CD4-positive, CD25-positive, alpha-beta regulatory T cell (primary cell): ENCODE results near the gene ODC1. TPM values are rescaled to one million over a fixed set of nuclear protein-coding genes. Genes with fewer than 3 reads are reported as not detected.

Experiments
- ATAC-seq, 2 donors: fragments of 150-1000 bp; cut with Tn5 transposase; one replicate each; pipeline ENCODE4 v1.10.0; 2021; ENCODE audit warnings: low read depth in 2 of 2, moderate number of reproducible peaks in 2 of 2, moderate library complexity in 1 of 2
- DNase-seq, 3 donors: peaks; one replicate each; pipeline versions ENCODE4 v3.0.0 to v3.0.0-alpha.2; 2012 to 2022; ENCODE audit warnings: mixed read lengths in 1 of 3
- H3K27ac ChIP-seq: one replicate; pipeline ENCODE4 v1.7.0; 2013; ENCODE audit warnings: mild to moderate bottlenecking, low read length; ENCODE audit not compliant: insufficient read depth, poor library complexity, severe bottlenecking
- H3K27me3 ChIP-seq: one replicate; pipeline ENCODE4 v1.7.0; 2013; ENCODE audit warnings: low read length; ENCODE audit not compliant: control insufficient read depth, insufficient read depth
- H3K36me3 ChIP-seq: one replicate; pipeline ENCODE4 v1.7.0; 2013; ENCODE audit warnings: mild to moderate bottlenecking, low read length, moderate library complexity; ENCODE audit not compliant: control insufficient read depth, insufficient read depth
- H3K4me1 ChIP-seq: 2 replicates; pipeline ENCODE4 v1.7.0; 2013; ENCODE audit warnings: mild to moderate bottlenecking, low read length; ENCODE audit not compliant: insufficient read depth, control insufficient read depth, poor library complexity, severe bottlenecking
- H3K4me3 ChIP-seq: one replicate; pipeline ENCODE4 v1.7.0; 2013; ENCODE audit warnings: low read depth, mild to moderate bottlenecking, low read length, moderate library complexity
- H3K9me3 ChIP-seq, 2 experiments: 1 replicate in 1 of 2; 2 replicates in 1 of 2; pipeline ENCODE4 v1.7.0; 2013; ENCODE audit warnings: low read length in 2 of 2, mild to moderate bottlenecking in 1 of 2, moderate library complexity in 1 of 2; ENCODE audit not compliant: control insufficient read depth in 2 of 2
- H3K27ac Mint-ChIP-seq, 3 donors: one replicate each; pipeline ENCODE4 v1.8.0; 2020 to 2022; ENCODE audit warnings: mild to moderate bottlenecking in 3 of 3, mixed read lengths in 3 of 3, moderate library complexity in 2 of 3
- H3K27me3 Mint-ChIP-seq: one replicate; pipeline ENCODE4 v1.8.0; 2022; ENCODE audit warnings: mild to moderate bottlenecking, mixed read lengths
- H3K36me3 Mint-ChIP-seq: one replicate; pipeline ENCODE4 v1.8.0; 2020; ENCODE audit warnings: mixed read lengths
- H3K4me1 Mint-ChIP-seq, 4 donors: one replicate each; pipeline ENCODE4 v1.8.0; 2020 to 2022; ENCODE audit warnings: mixed read lengths in 4 of 4, mild to moderate bottlenecking in 1 of 4
- H3K4me3 Mint-ChIP-seq, 4 donors: one replicate each; pipeline ENCODE4 v1.8.0; 2020 to 2022; ENCODE audit warnings: mild to moderate bottlenecking in 4 of 4, mixed read lengths in 4 of 4, moderate library complexity in 3 of 4
- H3K9me3 Mint-ChIP-seq, 7 donors: one replicate each; pipeline ENCODE4 v1.8.0; 2020 to 2022; ENCODE audit warnings: mixed read lengths in 7 of 7, mild to moderate bottlenecking in 3 of 7, moderate library complexity in 2 of 7
- polyA plus RNA-seq, 4 donors: library from polyadenylated mRNA; unstranded; fragments of 300-500 nt; fragmentation: Illumina TruSeq; gene quantifications; one replicate each; pipeline ENCODE4 v1.2.3, GENCODE V29; 2021
- total RNA-seq: library from RNA; stranded (reverse); gene quantifications from one replicate; pipeline ENCODE4 v1.2.3, GENCODE V29; 2022

The ODC1 gene
- total and polyA plus RNA-seq, 5 donors from 2014 or later: 74.1 to 113 (median 102) TPM

DNA sequence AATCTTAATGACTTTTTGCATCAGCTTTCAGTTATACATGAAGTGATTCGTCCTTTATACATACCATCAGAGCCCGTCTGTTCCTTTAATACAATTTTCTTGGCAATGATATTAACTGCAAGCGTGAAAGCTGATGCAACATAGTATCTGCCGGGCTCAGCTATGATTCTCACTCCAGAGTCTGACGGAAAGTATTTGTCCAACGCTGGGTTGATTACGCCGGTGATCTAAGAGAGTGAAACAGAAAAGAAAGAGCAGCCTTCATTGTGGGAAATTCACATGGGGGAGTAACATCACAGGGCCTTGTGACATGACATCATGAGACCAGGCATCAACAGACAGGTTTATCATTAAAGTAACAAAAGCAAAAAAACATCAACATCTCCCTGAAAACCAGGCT lies 6.2 kb downstream of the ODC1 start:
- Histone ChIP-seq H3K9me3 (no peaks in the 10 kb centered on the region), H3K36me3 (peaks cover 58% of the 10 kb centered on the region), H3K4me1 (peaks cover 15% of the 10 kb centered on the region), H3K27me3 (no peaks in the 10 kb centered on the region), H3K4me3 (no peak overlapping the region), H3K27ac (no peak overlapping the region)
- H3K4me1 Mint-ChIP-seq: peaks cover 0 to 29% (median 25%) of the 10 kb centered on the region in 4 donors
- peaks cover 30% of the 10 kb centered on the region for H3K36me3 Mint-ChIP-seq
- peak overlapping the region in 1 of 4 donors; percentile 51 for H3K4me3 Mint-ChIP-seq
- H3K27ac Mint-ChIP-seq: no peak overlapping the region
- ATAC-seq (no peak), DNase-seq (no peak)
- H3K27me3 Mint-ChIP-seq: no peaks in the 10 kb centered on the region
- H3K9me3 Mint-ChIP-seq: no peaks in the 10 kb centered on the region

DNA sequence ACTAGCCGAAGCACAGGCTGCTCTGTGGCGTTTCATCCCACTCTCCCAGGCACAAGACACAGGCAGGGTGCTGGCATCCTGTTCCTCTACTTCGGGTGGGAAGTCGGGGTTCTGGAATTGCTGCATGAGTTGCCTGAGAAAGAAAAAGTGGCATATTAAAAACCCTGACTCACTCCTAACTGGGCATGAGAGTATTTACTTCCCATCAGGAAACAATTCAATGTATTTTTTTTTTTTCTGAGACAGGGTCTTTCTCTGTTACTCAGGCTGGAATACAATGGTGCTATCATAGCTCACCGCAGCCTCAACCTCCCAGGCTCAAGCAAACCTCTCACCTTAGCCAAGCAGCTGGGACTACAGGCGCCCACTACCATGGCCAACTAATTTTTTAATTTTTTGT lies 7.4 kb downstream of the ODC1 start:
- DNase-seq (no peak), ATAC-seq (no peak)
- Histone ChIP-seq H3K27me3 (no peaks in the 10 kb centered on the region), H3K4me3 (no peak overlapping the region), H3K9me3 (no peaks in the 10 kb centered on the region), H3K4me1 (peaks cover 3% of the 10 kb centered on the region), H3K27ac (no peak overlapping the region), H3K36me3 (peaks cover 58% of the 10 kb centered on the region)
- Mint-ChIP-seq H3K27me3 (no peaks in the 10 kb centered on the region), H3K9me3 (no peaks in the 10 kb centered on the region), H3K36me3 (peaks cover 30% of the 10 kb centered on the region), H3K4me3 (no peak overlapping the region), H3K27ac (no peak overlapping the region), H3K4me1 (peaks cover 0 to 19% (median 16%) of the 10 kb centered on the region in 4 donors)

DNA sequence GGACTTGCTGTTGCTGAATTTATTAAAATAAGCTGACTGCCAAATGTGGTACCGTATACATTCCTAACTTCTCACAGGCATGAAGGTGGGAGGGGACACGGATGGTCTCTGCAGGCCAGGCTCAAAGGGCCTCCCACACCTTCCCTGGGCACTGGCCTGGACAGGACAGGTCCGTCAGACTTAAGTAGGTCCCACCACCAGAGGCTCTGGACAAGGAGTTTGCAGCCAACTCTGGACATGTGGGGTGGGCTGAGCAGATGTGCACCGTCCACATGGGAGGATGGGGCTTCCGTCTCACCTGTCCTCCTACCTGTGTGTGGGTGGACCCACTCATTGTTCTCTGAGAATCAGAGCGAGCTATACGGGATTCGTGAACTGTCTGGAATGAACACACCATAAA lies 8.2 kb downstream of the ODC1 start:
- ATAC-seq: no peak
- H3K36me3 ChIP-seq: peaks cover 58% of the 10 kb centered on the region
- H3K9me3 Mint-ChIP-seq: no peaks in the 10 kb centered on the region
- H3K4me3 ChIP-seq: no peak overlapping the region
- peaks cover 0 to 14% (median 11%) of the 10 kb centered on the region in 4 donors for H3K4me1 Mint-ChIP-seq
- H3K27ac ChIP-seq: no peak overlapping the region
- DNase-seq: no peak
- H3K27ac Mint-ChIP-seq: peak overlapping the region in 1 of 3 donors; percentile 38
- H3K36me3 Mint-ChIP-seq: peaks cover 30% of the 10 kb centered on the region
- H3K4me1 ChIP-seq: peaks cover 2% of the 10 kb centered on the region
- no peaks in the 10 kb centered on the region for H3K27me3 Mint-ChIP-seq
- no peak overlapping the region for H3K4me3 Mint-ChIP-seq
- no peaks in the 10 kb centered on the region for H3K27me3 ChIP-seq
- no peaks in the 10 kb centered on the region for H3K9me3 ChIP-seq

DNA sequence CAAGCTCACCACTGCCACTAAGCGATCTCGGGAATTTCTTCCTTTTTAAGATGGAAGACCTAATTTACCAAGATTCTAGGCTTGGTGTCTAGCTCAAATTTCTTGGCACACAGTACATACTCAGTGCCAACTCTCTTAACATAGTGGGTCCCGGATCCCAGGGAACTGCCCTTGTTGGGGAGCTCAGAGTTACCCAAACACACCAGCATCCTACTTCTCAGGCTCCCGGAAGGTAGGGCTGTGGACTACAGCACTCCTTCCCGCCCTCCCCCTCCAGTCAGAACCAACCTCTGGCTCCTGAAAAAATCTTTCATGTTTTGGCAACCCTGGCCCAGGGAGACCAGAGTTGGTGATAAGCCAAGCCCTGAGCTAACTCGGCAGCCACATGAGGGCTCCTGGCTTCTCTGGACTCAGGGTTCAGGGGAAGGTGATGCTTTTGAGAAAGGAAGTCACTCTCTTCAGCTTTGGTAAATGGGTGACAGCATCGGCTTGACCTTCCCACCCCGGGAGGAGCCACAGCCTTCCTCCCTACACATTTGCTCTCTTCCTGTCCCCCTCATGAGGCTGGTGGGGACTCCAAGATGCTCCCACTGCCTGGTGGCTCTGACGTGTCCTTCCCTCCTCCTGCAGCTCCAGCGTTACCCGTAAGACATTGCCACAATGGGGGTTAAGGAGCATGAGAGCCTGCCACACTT lies 8.8 kb downstream of the ODC1 start:
- no peaks in the 10 kb centered on the region for H3K27me3 ChIP-seq
- peak overlapping the region in 2 of 4 donors; percentile 7 to 22 for H3K4me3 Mint-ChIP-seq
- H3K27ac Mint-ChIP-seq: no peak overlapping the region
- no peaks in the 10 kb centered on the region for H3K27me3 Mint-ChIP-seq
- no peak for DNase-seq
- peaks cover 6% of the 10 kb centered on the region for H3K4me1 ChIP-seq
- peaks cover 24% of the 10 kb centered on the region for H3K36me3 Mint-ChIP-seq
- peaks cover 54% of the 10 kb centered on the region for H3K36me3 ChIP-seq
- H3K4me1 Mint-ChIP-seq: peaks cover 0 to 12% (median 8%) of the 10 kb centered on the region in 4 donors
- H3K9me3 ChIP-seq: no peaks in the 10 kb centered on the region
- no peak overlapping the region for H3K27ac ChIP-seq
- H3K4me3 ChIP-seq: no peak overlapping the region
- ATAC-seq: no peak
- H3K9me3 Mint-ChIP-seq: no peaks in the 10 kb centered on the region

DNA sequence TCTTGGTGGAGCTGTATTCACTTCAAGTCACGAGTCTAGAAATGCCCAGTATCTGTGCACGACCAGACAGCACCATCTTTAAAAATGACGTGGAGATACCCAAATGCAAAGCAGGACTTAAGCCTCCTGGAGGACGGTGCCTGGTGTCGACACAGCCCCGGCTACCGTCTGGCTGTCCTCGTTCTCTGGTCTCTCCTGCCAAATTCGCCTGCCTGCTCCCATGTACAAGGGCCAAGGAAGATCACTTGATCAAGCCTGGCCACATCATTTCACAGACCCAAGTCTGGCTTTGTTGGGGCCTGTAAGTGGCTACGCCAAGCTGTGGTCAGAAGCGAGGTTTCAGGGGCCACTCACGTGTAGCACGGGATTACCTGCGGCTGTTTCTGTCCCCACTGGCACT lies 9.4 kb downstream of the ODC1 start:
- Mint-ChIP-seq H3K27me3 (no peaks in the 10 kb centered on the region), H3K4me3 (peak overlapping the region in 1 of 4 donors; percentile 22), H3K9me3 (no peaks in the 10 kb centered on the region), H3K27ac (no peak overlapping the region), H3K4me1 (peaks cover 0 to 12% (median 6%) of the 10 kb centered on the region in 4 donors), H3K36me3 (peaks cover 23% of the 10 kb centered on the region)
- Histone ChIP-seq H3K27ac (no peak overlapping the region), H3K36me3 (peaks cover 47% of the 10 kb centered on the region), H3K4me1 (peaks cover 6% of the 10 kb centered on the region), H3K9me3 (no peaks in the 10 kb centered on the region), H3K27me3 (no peaks in the 10 kb centered on the region), H3K4me3 (no peak overlapping the region)
- ATAC-seq: no peak
- DNase-seq: no peak

DNA sequence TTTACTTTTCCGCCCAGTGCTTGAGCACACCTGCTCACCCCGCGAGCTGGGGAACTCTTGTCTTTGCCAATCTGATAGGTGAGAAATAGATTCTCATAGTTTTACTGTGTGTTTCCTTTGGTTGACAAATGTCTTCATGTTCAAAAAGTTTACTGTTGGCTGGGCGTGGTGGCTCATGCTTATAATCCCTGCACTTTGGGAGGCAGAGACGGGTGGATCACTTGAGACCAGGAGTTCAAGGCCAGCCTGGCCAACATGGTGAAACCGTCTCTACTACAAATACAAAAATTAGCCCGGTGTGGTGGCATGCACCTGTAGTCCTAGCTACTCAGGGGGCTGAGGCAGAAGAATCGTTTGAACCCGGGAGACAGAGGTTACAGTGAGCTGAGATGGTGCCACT lies 10.3 kb downstream of the ODC1 start:
- Histone ChIP-seq H3K27ac (no peak overlapping the region), H3K36me3 (peaks cover 39% of the 10 kb centered on the region), H3K4me1 (peaks cover 6% of the 10 kb centered on the region), H3K4me3 (no peak overlapping the region), H3K27me3 (no peaks in the 10 kb centered on the region), H3K9me3 (no peaks in the 10 kb centered on the region)
- no peaks in the 10 kb centered on the region for H3K27me3 Mint-ChIP-seq
- no peak for DNase-seq
- no peak overlapping the region for H3K27ac Mint-ChIP-seq
- ATAC-seq: no peak
- H3K9me3 Mint-ChIP-seq: no peaks in the 10 kb centered on the region
- peaks cover 14% of the 10 kb centered on the region for H3K36me3 Mint-ChIP-seq
- H3K4me1 Mint-ChIP-seq: peaks cover 0 to 12% (median 6%) of the 10 kb centered on the region in 4 donors
- peak overlapping the region in 1 of 4 donors; percentile 43 for H3K4me3 Mint-ChIP-seq

DNA sequence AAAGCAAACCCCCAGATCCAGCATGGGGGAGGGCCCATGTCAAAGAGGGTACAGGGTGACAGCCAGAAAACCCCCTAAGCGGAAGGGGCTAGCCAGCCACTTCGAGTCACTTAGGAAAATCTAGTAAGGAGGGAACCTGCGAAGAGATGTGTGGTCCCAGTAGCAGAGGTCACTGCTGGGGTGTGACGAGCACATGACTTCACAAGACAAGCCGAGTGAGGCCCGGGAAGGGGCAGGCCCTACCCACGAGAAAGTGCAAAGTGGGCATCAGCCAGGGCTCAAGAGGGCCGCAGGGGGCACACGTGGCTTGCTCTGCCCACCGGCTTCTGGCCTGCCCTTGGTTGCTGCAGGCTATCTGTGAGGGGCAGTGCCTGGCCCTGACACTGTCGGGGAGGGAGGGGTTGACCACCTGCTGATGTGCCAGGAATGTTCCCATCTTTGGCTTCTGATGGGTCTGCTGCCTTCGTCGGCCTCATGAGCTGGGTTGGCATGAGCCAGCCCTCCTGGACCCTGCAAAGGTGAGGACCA lies 11.5 kb downstream of the ODC1 start:
- H3K4me3 Mint-ChIP-seq: no peak overlapping the region
- DNase-seq (no peak), ATAC-seq (no peak)
- peaks cover 27% of the 10 kb centered on the region for H3K36me3 ChIP-seq
- H3K27me3 Mint-ChIP-seq: no peaks in the 10 kb centered on the region
- H3K27me3 ChIP-seq: no peaks in the 10 kb centered on the region
- peaks cover 14% of the 10 kb centered on the region for H3K4me1 ChIP-seq
- H3K27ac Mint-ChIP-seq: no peak overlapping the region
- H3K27ac ChIP-seq: no peak overlapping the region
- no peaks in the 10 kb centered on the region for H3K9me3 Mint-ChIP-seq
- H3K9me3 ChIP-seq: no peaks in the 10 kb centered on the region
- H3K4me1 Mint-ChIP-seq: peaks cover 0 to 15% (median 4%) of the 10 kb centered on the region in 4 donors
- H3K4me3 ChIP-seq: no peak overlapping the region
- H3K36me3 Mint-ChIP-seq: peaks cover 7% of the 10 kb centered on the region

DNA sequence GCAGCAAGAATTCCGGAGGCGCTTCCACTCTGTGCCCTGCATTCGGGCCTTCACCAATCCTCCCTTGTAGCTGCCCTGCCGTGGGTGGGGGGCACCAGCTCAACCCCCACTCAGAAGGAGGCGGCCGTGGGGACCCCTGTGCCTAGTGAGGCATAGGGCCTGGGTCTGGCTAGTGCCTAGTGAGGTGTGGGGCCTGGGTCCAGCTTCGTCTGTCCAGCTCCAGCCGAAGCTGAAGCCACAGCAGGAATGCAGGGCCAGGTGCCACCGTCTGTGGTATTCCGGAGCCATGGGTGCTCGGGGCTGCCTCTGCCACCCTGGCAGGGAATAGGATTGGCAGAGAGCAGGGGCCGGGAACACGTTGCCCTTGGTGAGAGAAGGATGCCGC lies 12.3 kb downstream of the ODC1 start:
- no peak overlapping the region for H3K4me3 Mint-ChIP-seq
- no peaks in the 10 kb centered on the region for H3K36me3 Mint-ChIP-seq
- H3K27me3 Mint-ChIP-seq: peaks cover 4% of the 10 kb centered on the region
- Histone ChIP-seq H3K9me3 (no peaks in the 10 kb centered on the region), H3K27ac (no peak overlapping the region), H3K27me3 (no peaks in the 10 kb centered on the region), H3K36me3 (peaks cover 19% of the 10 kb centered on the region), H3K4me1 (peaks cover 14% of the 10 kb centered on the region), H3K4me3 (no peak overlapping the region)
- no peak overlapping the region for H3K27ac Mint-ChIP-seq
- ATAC-seq (no peak), DNase-seq (no peak)
- peaks cover 0 to 17% (median 4%) of the 10 kb centered on the region in 4 donors for H3K4me1 Mint-ChIP-seq
- H3K9me3 Mint-ChIP-seq: no peaks in the 10 kb centered on the region
